ENCODE data around the gene APOBEC3H. TPM values are rescaled to one million over a fixed set of nuclear protein-coding genes. Genes with fewer than 3 reads are reported as not detected.

Gene APOBEC3H
- total and polyA plus RNA-seq, 8 donors, result 0.63 to 7.8 TPM; not detected in 6

DNA sequence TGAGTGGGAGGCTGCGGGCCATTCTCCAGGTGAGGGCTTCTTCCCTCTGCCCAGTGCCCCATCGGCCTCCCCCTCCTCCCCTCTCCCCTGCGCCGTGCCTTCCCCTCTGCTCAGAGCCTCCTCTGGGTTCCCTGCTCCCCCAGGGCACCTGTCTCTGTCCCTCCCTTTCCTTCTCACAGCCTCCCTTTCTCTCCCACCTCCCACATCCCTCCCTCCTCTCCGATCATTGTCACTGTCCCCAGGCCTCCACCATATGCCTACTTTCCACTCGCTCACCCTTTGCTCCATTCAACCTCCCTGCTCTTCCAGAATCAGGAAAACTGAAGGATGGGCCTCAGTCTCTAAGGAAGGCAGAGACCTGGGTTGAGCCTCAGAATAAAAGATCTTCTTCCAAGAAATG is 9.9 kb upstream of the APOBEC3H start:
- TF ChIP-seq POLR2AphosphoS5 (IDR thresholded peaks at IDR 0.05) (no peak), EP300 (IDR thresholded peaks at IDR 0.05) (no peak), POLR2A (IDR thresholded peaks at IDR 0.05) (no peak)
- TF ChIP-seq, protein P1, sequence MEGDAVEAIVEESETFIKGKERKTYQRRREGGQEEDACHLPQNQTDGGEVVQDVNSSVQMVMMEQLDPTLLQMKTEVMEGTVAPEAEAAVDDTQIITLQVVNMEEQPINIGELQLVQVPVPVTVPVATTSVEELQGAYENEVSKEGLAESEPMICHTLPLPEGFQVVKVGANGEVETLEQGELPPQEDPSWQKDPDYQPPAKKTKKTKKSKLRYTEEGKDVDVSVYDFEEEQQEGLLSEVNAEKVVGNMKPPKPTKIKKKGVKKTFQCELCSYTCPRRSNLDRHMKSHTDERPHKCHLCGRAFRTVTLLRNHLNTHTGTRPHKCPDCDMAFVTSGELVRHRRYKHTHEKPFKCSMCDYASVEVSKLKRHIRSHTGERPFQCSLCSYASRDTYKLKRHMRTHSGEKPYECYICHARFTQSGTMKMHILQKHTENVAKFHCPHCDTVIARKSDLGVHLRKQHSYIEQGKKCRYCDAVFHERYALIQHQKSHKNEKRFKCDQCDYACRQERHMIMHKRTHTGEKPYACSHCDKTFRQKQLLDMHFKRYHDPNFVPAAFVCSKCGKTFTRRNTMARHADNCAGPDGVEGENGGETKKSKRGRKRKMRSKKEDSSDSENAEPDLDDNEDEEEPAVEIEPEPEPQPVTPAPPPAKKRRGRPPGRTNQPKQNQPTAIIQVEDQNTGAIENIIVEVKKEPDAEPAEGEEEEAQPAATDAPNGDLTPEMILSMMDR (IDR thresholded peaks at IDR 0.05), result no peak
- Histone ChIP-seq H3K36me3 (peaks cover 0 to 10% (median 3%) of the 10 kb centered on the region in 4 donors), H3K9me3 (no peaks in the 10 kb centered on the region), H3K4me1 (peaks cover 0 to 9% (median 6%) of the 10 kb centered on the region in 4 donors), H3K4me3 (no peak overlapping the region), H3K27ac (no peak overlapping the region), H3K27me3 (peaks cover 0 to 18% (median 0%) of the 10 kb centered on the region in 3 donors)
- WGBS, 5 donors, result 85 to 99% (median 95%) methylated on average over 5 to 6 of the region's 6 CpGs
- intact Hi-C loops (cut with DNase I; ENCODE audit: low total_unique reads), result no loop called here
- no peak for DNase-seq

DNA sequence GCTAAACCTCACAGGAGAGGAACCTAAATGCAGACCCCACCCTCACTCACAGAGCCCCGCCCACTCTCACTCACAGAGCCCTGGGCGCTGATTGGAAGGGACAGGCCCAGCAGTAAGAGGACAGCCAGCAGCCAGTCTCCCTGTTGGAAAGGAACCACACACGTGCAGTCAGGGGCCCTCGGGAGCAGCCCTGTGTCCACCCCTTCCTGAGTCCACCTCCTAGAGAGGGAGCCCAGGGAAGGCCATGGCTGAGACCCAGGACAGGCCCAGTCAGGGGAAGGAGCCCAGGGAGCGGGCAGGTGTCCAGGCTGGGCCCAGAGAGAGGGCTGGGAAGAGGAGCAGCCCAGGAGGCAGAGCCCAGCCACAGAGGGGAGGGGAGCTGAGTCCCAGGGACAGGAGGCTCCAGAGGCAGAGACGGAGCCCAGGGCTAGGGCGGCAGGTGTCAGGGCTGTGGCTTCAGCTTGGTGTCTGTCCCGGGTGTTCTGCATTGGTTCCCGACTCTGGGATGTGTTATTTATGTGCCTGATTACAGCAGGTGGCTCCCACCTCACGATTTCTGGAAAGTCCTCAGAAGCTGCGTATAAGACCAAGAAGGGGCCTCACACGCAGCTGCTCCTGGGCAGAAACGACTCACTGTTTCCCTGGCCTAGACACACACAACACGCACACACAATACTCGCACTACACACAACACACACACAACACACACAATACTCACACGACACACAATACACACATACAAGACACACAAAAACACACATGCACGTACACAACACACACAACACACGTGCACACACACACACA is 9.0 kb upstream of the APOBEC3H start:
- TF ChIP-seq POLR2AphosphoS5 (IDR thresholded peaks at IDR 0.05), result no peak
- TF ChIP-seq, protein P1 (IDR thresholded peaks at IDR 0.05), result no peak
- peak in 1 of 2 donors; percentile 48 for DNase-seq

DNA sequence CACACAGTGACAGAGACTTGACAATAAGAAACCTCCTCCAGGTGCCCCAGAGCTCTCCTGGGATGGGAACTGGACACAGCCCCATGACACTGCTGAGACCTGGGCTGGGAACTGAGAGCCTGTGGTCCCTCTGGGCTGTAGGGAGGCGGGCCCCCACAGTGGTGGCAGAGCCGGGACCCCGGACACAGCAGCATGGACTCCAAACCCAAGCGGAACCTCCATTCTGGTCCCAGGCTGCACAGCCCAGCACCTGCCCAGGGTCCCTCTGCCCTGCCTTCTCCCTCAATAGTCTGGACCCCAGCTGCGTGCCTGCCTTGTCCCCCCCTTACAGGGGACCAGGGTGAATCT is 8.4 kb upstream of the APOBEC3H start:
- 77 to 90% (median 87%) methylated on average over 2 to 5 of the region's 5 CpGs for WGBS, 5 donors
- no peak overlapping the region for H3K27ac ChIP-seq
- intact Hi-C loops (cut with DNase I; ENCODE audit: low total_unique reads), result no loop called here
- peaks cover 0 to 4% (median 0%) of the 10 kb centered on the region in 4 donors for H3K36me3 ChIP-seq
- TF ChIP-seq EP300 (IDR thresholded peaks at IDR 0.05), result no peak
- TF ChIP-seq POLR2A (IDR thresholded peaks at IDR 0.05), result no peak
- TF ChIP-seq, protein P1 (IDR thresholded peaks at IDR 0.05), result no peak
- no peak for TF ChIP-seq POLR2AphosphoS5 (IDR thresholded peaks at IDR 0.05)
- H3K27me3 ChIP-seq, result peaks cover 0 to 18% (median 0%) of the 10 kb centered on the region in 3 donors
- DNase-seq, result no peak
- peaks cover 0 to 9% (median 6%) of the 10 kb centered on the region in 4 donors for H3K4me1 ChIP-seq
- H3K4me3 ChIP-seq, result no peak overlapping the region
- no peaks in the 10 kb centered on the region for H3K9me3 ChIP-seq

More for the DNA sequence above, 9.0 kb upstream of the APOBEC3H start:
- intact Hi-C loops (cut with DNase I; ENCODE audit: low total_unique reads), result no loop called here
- Histone ChIP-seq H3K27me3 (peaks cover 0 to 18% (median 0%) of the 10 kb centered on the region in 3 donors), H3K36me3 (peaks cover 0 to 4% (median 0%) of the 10 kb centered on the region in 4 donors), H3K4me3 (no peak overlapping the region), H3K27ac (peak overlapping the region in 1 of 5 donors; percentile 42), H3K4me1 (peaks cover 0 to 9% (median 6%) of the 10 kb centered on the region in 4 donors), H3K9me3 (no peaks in the 10 kb centered on the region)
- WGBS, 5 donors, result 51 to 56% (median 54%) methylated on average over 16 to 18 of the region's 18 CpGs

DNA sequence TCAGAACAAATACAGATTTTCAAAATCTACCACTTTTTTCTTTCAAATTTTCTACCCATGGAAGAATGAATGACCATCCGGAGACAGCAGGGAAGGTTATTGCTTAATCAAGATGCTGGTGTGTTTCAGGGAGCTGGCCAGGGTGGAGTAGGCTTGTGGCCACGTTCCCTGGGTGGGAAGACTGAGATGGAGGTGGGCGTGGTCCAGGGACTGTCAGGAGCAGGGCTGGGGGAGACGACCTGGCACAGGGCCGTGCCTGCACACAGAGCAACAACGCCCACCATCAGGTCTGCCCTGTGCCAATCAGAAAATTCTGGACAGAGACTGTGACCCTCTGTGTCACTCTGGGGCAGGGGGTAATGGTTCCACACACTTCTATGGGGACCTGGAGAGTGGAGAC is 7.1 kb upstream of the APOBEC3H start:
- no peak for DNase-seq
- Histone ChIP-seq H3K27me3 (peaks cover 0 to 18% (median 0%) of the 10 kb centered on the region in 3 donors), H3K4me3 (no peak overlapping the region), H3K36me3 (peaks cover 0 to 4% (median 0%) of the 10 kb centered on the region in 4 donors), H3K27ac (peak overlapping the region; percentile 3 to 58 (median 38)), H3K4me1 (peaks cover 0 to 9% (median 6%) of the 10 kb centered on the region in 4 donors), H3K9me3 (no peaks in the 10 kb centered on the region)
- intact Hi-C loops (cut with DNase I; ENCODE audit: low total_unique reads), result no loop called here
- TF ChIP-seq POLR2AphosphoS5 (IDR thresholded peaks at IDR 0.05), result no peak
- TF ChIP-seq POLR2A (IDR thresholded peaks at IDR 0.05), result no peak
- TF ChIP-seq EP300 (IDR thresholded peaks at IDR 0.05), result no peak
- TF ChIP-seq, protein P1 (IDR thresholded peaks at IDR 0.05), result no peak
- 57 to 74% (median 63%) methylated on average over 5 to 6 of the region's 6 CpGs for WGBS, 5 donors
